Activated CD4-positive, alpha-beta T cell treated with anti-CD3 and anti-CD28 coated beads, Interleukin-2, amount 10 ng/mL, durations not matched to agents 24 days and 14 days (primary cell): Measurements from ENCODE around the gene ATP9B. TPM values are rescaled to one million over a fixed set of nuclear protein-coding genes. Genes with fewer than 3 reads are reported as not detected.
"Not testable (repeated sequence)": the region's sequence is repeated elsewhere in the genome, so short reads cannot be mapped to it uniquely, and the experiment has no call there.

Experiments
- DNase-seq: peaks from one replicate; pipeline ENCODE4 v3.0.0; 2022
- H3K27ac Mint-ChIP-seq: one replicate; pipeline ENCODE4 v1.8.0; 2022; ENCODE audit warnings: mild to moderate bottlenecking, mixed read lengths
- H3K27me3 Mint-ChIP-seq: one replicate; pipeline ENCODE4 v1.8.0; 2022; ENCODE audit warnings: mixed read lengths
- H3K36me3 Mint-ChIP-seq: one replicate; pipeline ENCODE4 v1.8.0; 2022; ENCODE audit warnings: low read depth, mild to moderate bottlenecking, mixed read lengths
- H3K4me1 Mint-ChIP-seq: one replicate; pipeline ENCODE4 v1.8.0; 2021; ENCODE audit warnings: mixed read lengths
- H3K4me3 Mint-ChIP-seq: one replicate; pipeline ENCODE4 v1.8.0; 2022; ENCODE audit warnings: mild to moderate bottlenecking, moderate library complexity, mixed read lengths
- H3K9me3 Mint-ChIP-seq: one replicate; pipeline ENCODE4 v1.8.0; 2021; ENCODE audit warnings: mixed read lengths
- intact Hi-C: fragments of 100-400 bp; cut with micrococcal nuclease; formaldehyde crosslinking; loops from one replicate; pipeline ENCODE4 v1.15.1; 2023
- total RNA-seq: library from RNA; stranded (reverse); gene quantifications from 2 replicates; pipeline ENCODE4 v1.2.3, GENCODE V29; 2022

The ATP9B gene
- total RNA-seq, 1 donor from 2014 or later, result 30.3 TPM

GRCh38 chr18:79133724-79134123 lies 64.5 kb downstream of the ATP9B start:
- intact Hi-C loops, result no loop called here
- no peaks in the 10 kb centered on the region for H3K4me1 Mint-ChIP-seq
- no peaks in the 10 kb centered on the region for H3K27me3 Mint-ChIP-seq
- H3K9me3 Mint-ChIP-seq, result no peaks in the 10 kb centered on the region
- peaks cover 22% of the 10 kb centered on the region for H3K36me3 Mint-ChIP-seq
- H3K27ac Mint-ChIP-seq, result no peak overlapping the region
- H3K4me3 Mint-ChIP-seq, result no peak overlapping the region
- DNase-seq, result no peak

- DNase-seq, result no peak
- intact Hi-C loops, result no loop called here
- peaks cover 2% of the 10 kb centered on the region for H3K4me1 Mint-ChIP-seq
- H3K9me3 Mint-ChIP-seq, result no peaks in the 10 kb centered on the region
- no peak overlapping the region for H3K27ac Mint-ChIP-seq
- no peaks in the 10 kb centered on the region for H3K27me3 Mint-ChIP-seq
- H3K4me3 Mint-ChIP-seq, result no peak overlapping the region
- peaks cover 20% of the 10 kb centered on the region for H3K36me3 Mint-ChIP-seq
Measured at GRCh38 chr18:79135924-79136323, 66.7 kb downstream of the ATP9B start.

GRCh38 chr18:79136742-79137141 lies 67.5 kb downstream of the ATP9B start:
- Mint-ChIP-seq H3K4me3 (no peak overlapping the region), H3K36me3 (peaks cover 19% of the 10 kb centered on the region), H3K27me3 (no peaks in the 10 kb centered on the region), H3K27ac (no peak overlapping the region), H3K4me1 (peaks cover 2% of the 10 kb centered on the region), H3K9me3 (no peaks in the 10 kb centered on the region)
- intact Hi-C loops, result no loop called here
- DNase-seq, result no peak

- intact Hi-C loops, result no loop called here
- no peak overlapping the region for H3K4me3 Mint-ChIP-seq
- H3K36me3 Mint-ChIP-seq, result peaks cover 16% of the 10 kb centered on the region
- H3K9me3 Mint-ChIP-seq, result no peaks in the 10 kb centered on the region
- peak; percentile 69 for DNase-seq
- peaks cover 2% of the 10 kb centered on the region for H3K4me1 Mint-ChIP-seq
- no peaks in the 10 kb centered on the region for H3K27me3 Mint-ChIP-seq
- no peak overlapping the region for H3K27ac Mint-ChIP-seq
Measured at GRCh38 chr18:79139206-79139605, 70.0 kb downstream of the ATP9B start.

GRCh38 chr18:79147014-79147413 lies 77.8 kb downstream of the ATP9B start:
- no peak for DNase-seq
- no peak overlapping the region for H3K27ac Mint-ChIP-seq
- no peaks in the 10 kb centered on the region for H3K4me1 Mint-ChIP-seq
- H3K4me3 Mint-ChIP-seq, result no peak overlapping the region
- intact Hi-C loops, result no loop called here
- no peaks in the 10 kb centered on the region for H3K27me3 Mint-ChIP-seq
- no peaks in the 10 kb centered on the region for H3K9me3 Mint-ChIP-seq
- H3K36me3 Mint-ChIP-seq, result peaks cover 13% of the 10 kb centered on the region

GRCh38 chr18:79151191-79151590 lies 82.0 kb downstream of the ATP9B start:
- DNase-seq, result no peak
- H3K36me3 Mint-ChIP-seq, result peaks cover 11% of the 10 kb centered on the region
- H3K27ac Mint-ChIP-seq, result no peak overlapping the region
- H3K4me1 Mint-ChIP-seq, result no peaks in the 10 kb centered on the region
- no peaks in the 10 kb centered on the region for H3K9me3 Mint-ChIP-seq
- no peak overlapping the region for H3K4me3 Mint-ChIP-seq
- no peaks in the 10 kb centered on the region for H3K27me3 Mint-ChIP-seq
- intact Hi-C loops, result no loop called here

GRCh38 chr18:79156327-79156726 lies 87.1 kb downstream of the ATP9B start:
- H3K27ac Mint-ChIP-seq, result peak overlapping the region; percentile 45
- DNase-seq, result no peak
- no peaks in the 10 kb centered on the region for H3K9me3 Mint-ChIP-seq
- intact Hi-C loops, result no loop called here
- peaks cover 19% of the 10 kb centered on the region for H3K36me3 Mint-ChIP-seq
- H3K27me3 Mint-ChIP-seq, result no peaks in the 10 kb centered on the region
- peaks cover 7% of the 10 kb centered on the region for H3K4me1 Mint-ChIP-seq
- H3K4me3 Mint-ChIP-seq, result no peak overlapping the region

- Mint-ChIP-seq H3K36me3 (peaks cover 9% of the 10 kb centered on the region), H3K9me3 (no peaks in the 10 kb centered on the region), H3K27ac (no peak overlapping the region), H3K27me3 (no peaks in the 10 kb centered on the region), H3K4me1 (no peaks in the 10 kb centered on the region), H3K4me3 (no peak overlapping the region)
- intact Hi-C loops, result no loop called here
- no peak for DNase-seq
Measured at GRCh38 chr18:79164706-79165105, 95.5 kb downstream of the ATP9B start.

- Mint-ChIP-seq H3K9me3 (no peaks in the 10 kb centered on the region), H3K36me3 (peaks cover 9% of the 10 kb centered on the region), H3K4me1 (no peaks in the 10 kb centered on the region), H3K27ac (no peak overlapping the region), H3K4me3 (no peak overlapping the region), H3K27me3 (no peaks in the 10 kb centered on the region)
- no peak for DNase-seq
- intact Hi-C loops, result no loop called here
Measured at GRCh38 chr18:79166702-79167101, 97.5 kb downstream of the ATP9B start.

GRCh38 chr18:79167526-79168190 lies 98.5 kb downstream of the ATP9B start:
- H3K36me3 Mint-ChIP-seq, result peaks cover 9% of the 10 kb centered on the region
- H3K4me3 Mint-ChIP-seq, result no peak overlapping the region
- no peaks in the 10 kb centered on the region for H3K4me1 Mint-ChIP-seq
- no peak for DNase-seq
- intact Hi-C loops, result no loop called here
- H3K9me3 Mint-ChIP-seq, result no peaks in the 10 kb centered on the region
- H3K27ac Mint-ChIP-seq, result no peak overlapping the region
- H3K27me3 Mint-ChIP-seq, result no peaks in the 10 kb centered on the region

GRCh38 chr18:79169958-79170555 lies 100.9 kb downstream of the ATP9B start:
- Mint-ChIP-seq H3K27me3 (no peaks in the 10 kb centered on the region), H3K27ac (no peak overlapping the region), H3K36me3 (peaks cover 14% of the 10 kb centered on the region), H3K4me3 (no peak overlapping the region), H3K4me1 (no peaks in the 10 kb centered on the region), H3K9me3 (no peaks in the 10 kb centered on the region)
- no peak for DNase-seq
- intact Hi-C loops, result no loop called here

- H3K27me3 Mint-ChIP-seq, H3K4me3 Mint-ChIP-seq, H3K9me3 Mint-ChIP-seq, H3K4me1 Mint-ChIP-seq, H3K27ac Mint-ChIP-seq, intact Hi-C loops, H3K36me3 Mint-ChIP-seq, DNase-seq: not testable (repeated sequence)
Measured at GRCh38 chr18:79172331-79172730, 103.1 kb downstream of the ATP9B start.

- intact Hi-C loops, result no loop called here
- no peak for DNase-seq
- Mint-ChIP-seq H3K4me1 (no peaks in the 10 kb centered on the region), H3K4me3 (no peak overlapping the region), H3K9me3 (no peaks in the 10 kb centered on the region), H3K27ac (no peak overlapping the region), H3K27me3 (no peaks in the 10 kb centered on the region), H3K36me3 (peaks cover 8% of the 10 kb centered on the region)
Measured at GRCh38 chr18:79173742-79174141, 104.5 kb downstream of the ATP9B start.

GRCh38 chr18:79178113-79178531 lies 108.9 kb downstream of the ATP9B start:
- Mint-ChIP-seq H3K36me3 (peaks cover 8% of the 10 kb centered on the region), H3K4me1 (peaks cover 3% of the 10 kb centered on the region), H3K27me3 (no peaks in the 10 kb centered on the region), H3K27ac (no peak overlapping the region), H3K4me3 (no peak overlapping the region), H3K9me3 (no peaks in the 10 kb centered on the region)
- intact Hi-C loops, result no loop called here
- DNase-seq, result no peak
